Epidermal melanocyte (primary cell): ENCODE results near the gene HM13.
"Not testable (repeated sequence)": the region's sequence is repeated elsewhere in the genome, so short reads cannot be mapped to it uniquely, and the experiment has no call there.

Experiments used
- DNase-seq: peaks from one replicate; pipeline ENCODE4 v3.0.0; 2011; ENCODE audit warnings: low spot score; ENCODE audit not compliant: insufficient read length

Gene HM13

GRCh38 chr20:31587545-31588389 lies 73.5 kb downstream of the HM13 start:
- no peak for DNase-seq

GRCh38 chr20:31590717-31591225 lies 76.5 kb downstream of the HM13 start:
- no peak for DNase-seq

GRCh38 chr20:31593221-31594001 lies 79.2 kb downstream of the HM13 start:
- DNase-seq, result no peak

- no peak for DNase-seq
Observed at GRCh38 chr20:31594002-31594557, 79.8 kb downstream of the HM13 start.

- no peak for DNase-seq
Observed at GRCh38 chr20:31594558-31595379, 80.5 kb downstream of the HM13 start.

- no peak for DNase-seq
Observed at GRCh38 chr20:31595380-31595653, 81.1 kb downstream of the HM13 start.

GRCh38 chr20:31595654-31596411 lies 81.6 kb downstream of the HM13 start:
- DNase-seq, result peak; percentile 78

- not testable (repeated sequence) for DNase-seq
Observed at GRCh38 chr20:31596412-31596715, 82.1 kb downstream of the HM13 start.

- no peak for DNase-seq
Observed at GRCh38 chr20:31596831-31597480, 82.7 kb downstream of the HM13 start.

- DNase-seq, result no peak
Observed at GRCh38 chr20:31597481-31597855, 83.2 kb downstream of the HM13 start.

GRCh38 chr20:31602431-31602778 lies 88.2 kb downstream of the HM13 start:
- no peak for DNase-seq

- DNase-seq, result no peak
Observed at GRCh38 chr20:31602779-31603441, 88.7 kb downstream of the HM13 start.

- peak; percentile 70 for DNase-seq
Observed at GRCh38 chr20:31603822-31604566, 89.8 kb downstream of the HM13 start.

- no peak for DNase-seq
Observed at GRCh38 chr20:31604567-31605030, 90.4 kb downstream of the HM13 start.

- peak; percentile 97 for DNase-seq
Observed at GRCh38 chr20:31605031-31605901, 91.0 kb downstream of the HM13 start, which contains the start of gene ID1. Gene ID1, plus strand, starts transcription at chr20:31605289. Its CDS starts 99 bp downstream, at chr20:31605388.

- DNase-seq, result no peak
Observed at GRCh38 chr20:31605902-31606803, 91.9 kb downstream of the HM13 start.
